K562 (cell line): ENCODE data around the gene CACNA2D4. TPM values are rescaled to one million over a fixed set of nuclear protein-coding genes. Genes with fewer than 3 reads are reported as not detected.

ENCODE experiments used
- ATAC-seq: fragments of 200-7000 bp; cut with Tn5 transposase; 3 replicates; pipeline ENCODE4 v1.9.1; 2020; ENCODE audit warnings: moderate library complexity
- BruUV-seq: library from RNA; stranded (reverse); fragments of 400-500 nt; replicated peaks from 2 replicates; lab custom pipeline; 2021; lab: Mats Ljungman, UMichigan
- CTCF ChIA-PET: fragments of 300-600 bp; formaldehyde crosslinking; extraction: SDS; loops from one replicate; lab custom pipeline; 2021; ENCODE audit warnings: low intra/inter-chr PET ratio; lab: Yijun Ruan, JAX
- POLR2A ChIA-PET: fragments of 300-600, 350-650 bp; sonication (Branson Sonifier 250); formaldehyde crosslinking; extraction: SDS; loops from one replicate; lab custom pipeline; 2021; ENCODE audit warnings: antibody characterized with exemption, inconsistent platforms; lab: Yijun Ruan, JAX
- DNase-seq, 4 experiments: peaks; one replicate each; pipeline versions ENCODE4 v3.0.0 to v3.0.0-alpha.2; 2011 to 2018; ENCODE audit warnings: low spot score in 3 of 4, mixed read lengths in 3 of 4; ENCODE audit errors: extremely low read depth in 1 of 4
- FAIRE-seq: peaks from 2 replicates; lab custom pipeline; 2011; peaks lifted over from hg19 to GRCh38; lab: Jason Lieb, UNC
- H2AFZ ChIP-seq: 2 replicates; pipeline ENCODE4 v1.6.0; 2011; ENCODE audit warnings: low read depth, low read length, control low read depth, inconsistent platforms
- H3K27ac ChIP-seq: fragments of 200-600 bp; 3 replicates; pipeline ENCODE4 v1.8.0; 2011; ENCODE audit warnings: low read depth, mild to moderate bottlenecking, control low read depth, inconsistent platforms, low read length, moderate library complexity, mixed read lengths; ENCODE audit errors: extremely low read depth
- H3K27me3 ChIP-seq, 2 experiments: fragments of 300-600 bp in 1 of 2; 2 replicates in 1 of 2; 3 replicates in 1 of 2; pipeline versions ENCODE4 v1.6.0 to v1.8.0; 2011; ENCODE audit warnings: inconsistent platforms in 2 of 2, low read length in 2 of 2, mild to moderate bottlenecking in 1 of 2, mixed read lengths in 1 of 2, moderate library complexity in 1 of 2; ENCODE audit not compliant: control insufficient read depth in 2 of 2, insufficient read depth in 2 of 2
- H3K36me3 ChIP-seq: fragments of 300-600 bp; 3 replicates; pipeline ENCODE4 v1.8.0; 2011; ENCODE audit warnings: mild to moderate bottlenecking, low read length, inconsistent platforms; ENCODE audit not compliant: control insufficient read depth, insufficient read depth
- H3K4me1 ChIP-seq, 2 experiments: fragments of 200-600 bp in 1 of 2; replicated peaks in 1 of 2; 2 replicates in 1 of 2; 3 replicates in 1 of 2; pipeline versions ENCODE4 v1.5.1 to v1.8.0; 2011; ENCODE audit warnings: inconsistent platforms in 2 of 2, low read length in 2 of 2, mild to moderate bottlenecking in 1 of 2, mixed read lengths in 1 of 2, moderate library complexity in 1 of 2; ENCODE audit not compliant: control insufficient read depth in 2 of 2, insufficient read depth in 2 of 2
- H3K4me2 ChIP-seq: 2 replicates; pipeline ENCODE4 v1.6.1; 2011; ENCODE audit warnings: low read length, control low read depth, inconsistent platforms, mixed read lengths; ENCODE audit not compliant: insufficient read depth
- H3K4me3 ChIP-seq: fragments of 200-600 bp; sonication (generic), shearing (Covaris generic); 2 replicates; pipeline ENCODE4 v1.5.1; 2016; ENCODE audit warnings: control low read depth, inconsistent platforms
- H3K79me2 ChIP-seq: fragments of 200-600 bp; 3 replicates; pipeline ENCODE4 v1.8.0; 2011; ENCODE audit warnings: low read length, inconsistent platforms; ENCODE audit not compliant: control insufficient read depth, insufficient read depth
- H3K9ac ChIP-seq, 2 experiments: 2 replicates each; pipeline versions ENCODE4 v1.6.0 to v1.6.1; 2011; ENCODE audit warnings: low read depth in 2 of 2, low read length in 2 of 2, control low read depth in 1 of 2, inconsistent platforms in 1 of 2, mild to moderate bottlenecking in 1 of 2, mixed read lengths in 1 of 2; ENCODE audit not compliant: insufficient read depth in 1 of 2
- H3K9me1 ChIP-seq: one replicate; pipeline ENCODE4 v1.6.0; 2011; ENCODE audit warnings: inconsistent platforms, mild to moderate bottlenecking, low read length, moderate library complexity; ENCODE audit not compliant: control insufficient read depth, insufficient read depth
- H3K9me3 ChIP-seq: replicated peaks from 2 replicates; pipeline ENCODE4 v1.5.1; 2011; ENCODE audit warnings: low read depth, low read length, inconsistent platforms; ENCODE audit not compliant: control insufficient read depth, insufficient read depth
- H4K20me1 ChIP-seq: replicated peaks from 2 replicates; pipeline ENCODE4 v1.6.1; 2011; ENCODE audit warnings: low read length, inconsistent platforms, mixed read lengths; ENCODE audit not compliant: control insufficient read depth, insufficient read depth
- HMG20B ChIP-seq: fragments of 250-450 bp; sonication (Bioruptor Pico); IDR thresholded peaks from 2 replicates; pipeline ENCODE4 v1.5.0; 2021; ENCODE audit warnings: mild to moderate bottlenecking
- MCM2 ChIP-seq: fragments of 450-650 bp; IDR thresholded peaks from 2 replicates; pipeline ENCODE4 v1.6.1; 2017; ENCODE audit warnings: low read depth, mild to moderate bottlenecking
- MEF2A ChIP-seq: IDR thresholded peaks from 2 replicates; pipeline ENCODE4 v1.6.1; 2011; ENCODE audit warnings: low read depth, mild to moderate bottlenecking, low read length, moderate library complexity; ENCODE audit not compliant: control insufficient read depth
- SRSF9 ChIP-seq: fragments of 200-400 bp; formaldehyde crosslinking; IDR thresholded peaks from 2 replicates; pipeline ENCODE4 v1.6.1; 2017; ENCODE audit warnings: low read depth, low read length, borderline replicate concordance
- WGBS: fragments of 100-300 bp; shearing (Covaris generic); methylation state at CpG from one replicate; pipeline ENCODE4 v1.1.6; 2016; ENCODE audit warnings: low coverage, mixed read lengths; ENCODE audit not compliant: insufficient coverage; ENCODE audit errors: missing lambda C conversion rate; 5-methylcytosine and 5-hydroxymethylcytosine counted together
- in situ Hi-C: fragments of 300-500 bp; cut with MboI; formaldehyde crosslinking; loops from 4 replicates; pipeline ENCODE4 v1.15.0; 2018; ENCODE audit warnings: inconsistent platforms, mixed read lengths
- intact Hi-C: fragments of 100-400 bp; cut with micrococcal nuclease; formaldehyde crosslinking; loops from 2 replicates; pipeline ENCODE4 v1.14.2; 2022
- polyA plus RNA-seq, 8 experiments: library from polyadenylated mRNA; depleted of rRNA in 4 of 8; stranded (reverse) in 5 of 8; unstranded in 3 of 8; fragments of >200 nt; fragmentation: Nextera tagmentation in 2 of 8; fragmentation: Illumina TruSeq in 1 of 8; extraction: Ambion mirVana in 2 of 8; extraction: Trizol in 1 of 8; gene quantifications; 2 replicates each; pipeline versions ENCODE4 v1.2.1 to v1.2.3, GENCODE V29; 2011 to 2014; ENCODE audit warnings: inconsistent platforms in 1 of 8, missing spikeins in 1 of 8
- total RNA-seq, 7 experiments: library from RNA; depleted of rRNA in 6 of 7; stranded (reverse); fragments of >200 nt in 6 of 7; fragmentation: Illumina TruSeq in 2 of 7; extraction: Trizol in 2 of 7; gene quantifications; 2 replicates each; pipeline versions ENCODE4 v1.2.1 to v1.2.3, GENCODE V29; 2011 to 2021; ENCODE audit warnings: low replicate concordance in 1 of 7
- TF ChIP-seq, protein P1 (sequence below): fragments of 250-450 bp; sonication (Bioruptor Pico); IDR thresholded peaks from 2 replicates; pipeline ENCODE4 v1.8.0; 2022; ENCODE audit warnings: inconsistent platforms, mild to moderate bottlenecking, moderate library complexity, borderline replicate concordance

The CACNA2D4 gene
- total and polyA plus RNA-seq, 9 of the 15 experiments (the other 6 are each of a cell fraction or from before 2014, with no cell fraction given): 0.04 to 0.69 (median 0.40) TPM; not detected in 3

DNA sequence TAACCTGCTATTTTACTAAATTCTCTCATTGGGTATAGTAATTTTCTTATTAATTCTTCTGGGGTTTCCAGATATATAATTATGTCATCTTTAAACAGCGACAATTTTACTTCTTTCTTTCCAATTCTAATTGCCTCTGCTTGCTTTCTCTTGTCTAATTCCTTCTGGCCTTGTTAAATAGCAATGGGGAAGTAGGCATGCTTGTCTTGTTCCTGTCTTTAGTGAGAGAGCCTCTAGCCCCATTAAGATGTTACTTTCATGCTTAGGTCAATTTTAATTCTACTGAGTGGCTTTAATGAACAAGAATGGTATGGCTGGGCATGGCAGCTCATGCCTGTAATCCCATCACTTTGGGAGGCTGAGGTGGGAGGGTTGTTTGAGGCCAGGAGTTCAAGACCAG is 66.4 kb downstream of the CACNA2D4 start:
- H3K27me3 ChIP-seq: peaks cover 10 to 35% of the 10 kb centered on the region in 2 experiments; a peak in 3 of 5 replicates
- H4K20me1 ChIP-seq: no peaks in the 10 kb centered on the region
- CTCF ChIA-PET: no interaction called here
- H3K9me1 ChIP-seq: no peaks in the 10 kb centered on the region
- DNase-seq (no peak), ATAC-seq (no peak), FAIRE-seq (no peak)
- BruUV-seq: no TSS peak
- in situ Hi-C loops (no loop called here), intact Hi-C loops (no loop called here)
- no peak overlapping the region for H3K4me2 ChIP-seq
- H3K9ac ChIP-seq: no peak overlapping the region
- no peaks in the 10 kb centered on the region for H3K4me1 ChIP-seq
- H3K27ac ChIP-seq: no peak overlapping the region
- H2AFZ ChIP-seq: no peak overlapping the region
- TF ChIP-seq HMG20B (CRISPR knock-in tag) (no peak), MEF2A (no peak), SRSF9 (no peak), MCM2 (no peak)
- TF ChIP-seq, protein P1, sequence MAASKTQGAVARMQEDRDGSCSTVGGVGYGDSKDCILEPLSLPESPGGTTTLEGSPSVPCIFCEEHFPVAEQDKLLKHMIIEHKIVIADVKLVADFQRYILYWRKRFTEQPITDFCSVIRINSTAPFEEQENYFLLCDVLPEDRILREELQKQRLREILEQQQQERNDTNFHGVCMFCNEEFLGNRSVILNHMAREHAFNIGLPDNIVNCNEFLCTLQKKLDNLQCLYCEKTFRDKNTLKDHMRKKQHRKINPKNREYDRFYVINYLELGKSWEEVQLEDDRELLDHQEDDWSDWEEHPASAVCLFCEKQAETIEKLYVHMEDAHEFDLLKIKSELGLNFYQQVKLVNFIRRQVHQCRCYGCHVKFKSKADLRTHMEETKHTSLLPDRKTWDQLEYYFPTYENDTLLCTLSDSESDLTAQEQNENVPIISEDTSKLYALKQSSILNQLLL (CRISPR knock-in tag): no peak
- H3K79me2 ChIP-seq: no peaks in the 10 kb centered on the region
- H3K4me3 ChIP-seq: no peak overlapping the region
- WGBS: 0% methylated on average over 1 of the region's 1 CpG
- POLR2A ChIA-PET: no interaction called here
- no peaks in the 10 kb centered on the region for H3K9me3 ChIP-seq
- H3K36me3 ChIP-seq: no peaks in the 10 kb centered on the region
